ENCODE measurements around the gene FNDC3B.

Gene FNDC3B

DNA sequence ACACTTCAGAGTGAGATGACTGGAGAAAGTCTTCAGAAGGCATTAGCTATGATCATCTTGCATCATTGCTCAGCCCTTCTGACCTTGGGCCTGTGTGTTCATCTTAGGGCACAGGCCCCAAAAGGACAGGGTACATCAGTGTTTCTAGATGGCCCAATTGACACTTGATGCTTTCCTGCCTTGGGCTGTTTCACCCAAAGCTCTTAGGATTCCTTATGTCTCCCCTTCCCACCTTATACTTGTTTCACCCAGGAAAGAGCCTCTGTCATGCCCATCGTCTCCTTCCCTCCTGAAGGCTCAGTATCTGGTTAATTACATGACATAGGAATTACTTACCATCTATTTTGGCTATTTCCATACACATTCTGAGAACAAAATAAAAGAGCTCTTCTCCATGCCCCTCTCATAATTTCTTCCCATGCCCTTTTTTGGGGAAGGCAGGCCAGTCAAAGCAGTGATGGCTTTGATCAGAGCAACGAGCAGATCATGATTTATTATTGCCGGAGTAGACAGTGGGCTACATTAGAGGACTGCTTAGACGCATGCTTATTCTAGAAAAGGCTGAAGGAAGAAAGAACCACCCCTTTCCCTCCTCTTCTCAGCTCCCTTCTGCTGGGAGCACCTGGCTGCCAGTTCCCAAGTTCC, 335.9 kb downstream of the FNDC3B start:
- no peak for DNase-seq

DNA sequence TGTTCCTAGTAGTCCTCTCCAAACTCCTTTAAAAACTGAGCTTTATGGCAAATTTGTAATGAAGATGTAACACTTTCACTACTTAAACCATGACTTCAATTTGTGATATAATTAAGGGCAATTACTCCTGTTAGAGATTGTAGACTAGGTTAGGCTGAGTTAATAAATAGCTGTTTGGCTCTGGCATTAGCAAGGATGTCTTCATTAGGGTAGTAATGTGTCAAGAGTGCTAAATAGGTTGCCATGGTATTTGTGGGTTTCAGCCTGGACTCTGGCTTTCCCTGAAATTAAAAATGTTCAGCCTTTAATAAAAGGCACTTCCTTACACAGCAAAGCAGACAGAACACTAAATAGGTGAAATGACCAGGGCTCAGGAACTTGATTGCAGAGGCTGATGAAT, 337.0 kb downstream of the FNDC3B start:
- DNase-seq = no peak

DNA sequence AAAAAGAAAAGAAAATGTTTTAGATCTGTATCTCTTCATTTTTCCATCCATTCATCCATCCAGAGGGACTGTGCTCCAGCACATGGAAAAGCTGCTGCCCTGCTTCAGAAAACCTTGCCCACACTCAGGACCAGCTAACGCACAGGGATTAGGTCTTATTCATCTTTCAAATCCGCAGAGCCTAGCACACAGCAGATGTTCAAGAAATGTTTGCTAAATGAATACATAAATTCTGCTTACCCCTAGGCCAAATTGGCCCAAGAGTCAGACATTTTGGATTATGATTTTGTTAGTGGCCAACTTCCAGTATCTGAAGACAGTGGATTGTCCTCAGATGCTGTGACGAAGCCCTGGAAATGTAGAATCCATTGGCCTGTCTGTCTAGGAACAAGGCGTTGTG, 337.5 kb downstream of the FNDC3B start:
- no peak for DNase-seq

DNA sequence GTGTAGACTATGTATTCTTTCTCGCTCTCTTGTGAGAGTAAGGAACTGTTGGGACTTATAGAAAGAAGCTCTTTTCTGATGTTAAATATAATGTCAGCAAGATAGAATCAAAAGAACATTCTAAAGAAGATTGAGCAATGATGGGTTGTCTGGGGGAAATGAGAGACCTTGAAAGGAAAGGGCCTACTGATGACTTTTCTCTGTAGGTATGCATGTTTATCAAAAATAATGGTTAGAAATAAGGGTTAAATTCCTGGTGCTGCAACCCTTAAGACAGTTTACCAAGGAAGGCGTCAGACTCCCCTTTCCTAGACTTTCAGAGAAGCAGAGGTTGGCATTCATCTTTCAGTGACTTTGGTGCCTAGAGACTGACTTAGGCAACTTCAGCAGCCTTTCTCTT, 339.1 kb downstream of the FNDC3B start:
- no peak for DNase-seq

DNA sequence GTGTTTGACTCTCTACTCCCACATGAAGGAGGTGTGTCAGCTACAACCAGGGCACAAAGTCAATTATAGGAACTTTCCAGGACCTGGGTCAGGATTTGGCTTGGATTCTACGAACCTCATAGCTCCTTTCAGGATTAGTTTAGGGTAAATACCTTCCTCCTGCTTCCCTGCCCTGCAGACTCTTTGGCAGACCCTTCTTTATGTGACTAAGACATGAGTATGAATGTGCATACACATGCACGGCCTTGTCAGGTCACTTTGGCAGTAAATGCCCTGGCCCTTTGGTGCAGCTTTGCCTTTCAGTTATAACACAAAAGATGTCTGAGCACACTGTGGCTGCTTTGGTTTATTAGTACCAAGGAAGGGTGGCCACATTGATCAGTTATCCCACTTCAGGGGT, 340.0 kb downstream of the FNDC3B start:
- DNase-seq = no peak

DNA sequence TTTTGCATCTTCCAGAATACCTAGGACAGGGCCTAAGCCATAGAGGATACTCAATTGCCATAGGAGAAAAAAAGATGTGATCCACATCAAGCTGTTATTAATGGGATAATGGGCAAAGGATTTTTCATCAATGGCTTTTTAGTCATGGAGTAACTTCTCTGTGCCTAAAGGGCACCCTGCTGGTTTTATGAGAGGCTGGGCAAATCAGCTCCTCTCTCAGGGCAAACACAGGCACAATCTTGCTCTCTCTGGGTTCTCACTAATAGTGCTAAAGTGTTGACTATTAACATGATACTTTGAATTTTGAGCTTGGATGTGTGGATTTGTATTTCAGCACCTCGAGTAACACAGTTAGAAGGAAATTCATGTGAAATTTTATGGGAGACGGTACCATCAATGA, 341.3 kb downstream of the FNDC3B start:
- DNase-seq = no peak

DNA sequence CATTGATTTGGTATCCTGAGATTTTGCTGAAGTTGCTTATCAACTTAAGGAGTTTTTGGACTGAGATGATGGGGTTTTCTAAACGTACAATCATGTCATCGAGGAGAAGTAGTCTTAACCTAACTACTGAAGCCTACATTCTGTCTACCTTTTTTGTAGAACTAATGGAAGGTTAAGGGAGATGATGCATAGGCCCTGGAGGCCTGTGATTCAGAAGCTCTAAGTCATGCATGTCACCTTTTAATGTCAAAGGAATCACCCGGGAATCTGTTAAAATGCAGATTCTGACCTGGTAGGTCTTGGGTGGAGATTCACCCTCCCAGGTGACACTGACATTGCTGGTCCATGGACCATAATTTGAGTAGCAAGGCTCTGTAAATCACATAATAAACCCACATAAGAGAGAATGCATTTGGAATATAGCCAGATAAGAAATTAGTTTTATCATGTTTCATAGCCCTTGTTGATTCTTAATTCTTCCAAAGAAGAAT, 344.0 kb downstream of the FNDC3B start:
- no peak for DNase-seq

- DNase-seq = no peak
Observed at GRCh38 chr3:172384836-172385235, 345.5 kb downstream of the FNDC3B start.

GRCh38 chr3:172387728-172388127, 348.4 kb downstream of the FNDC3B start:
- DNase-seq = no peak

- DNase-seq = no peak
Observed at GRCh38 chr3:172388412-172389078, 349.2 kb downstream of the FNDC3B start.

DNA sequence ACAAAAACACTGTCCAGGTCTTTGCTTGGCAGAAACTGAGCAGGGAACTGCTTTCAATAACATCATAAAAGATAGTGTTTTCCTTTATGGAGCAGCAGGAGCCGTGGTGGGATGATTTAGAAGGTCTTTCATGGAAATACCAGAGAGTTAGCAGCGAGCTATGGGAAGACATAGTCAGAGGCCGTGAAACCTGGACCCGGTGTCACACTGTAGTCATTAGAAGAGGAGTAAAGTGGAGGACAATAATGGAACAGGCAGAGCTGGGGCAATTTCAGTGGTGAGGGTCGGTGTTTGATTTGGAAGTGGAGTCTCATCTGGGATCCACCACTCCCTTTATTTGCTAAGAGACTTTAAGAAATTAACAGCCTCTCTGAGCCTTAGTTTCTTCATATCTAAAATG, 351.4 kb downstream of the FNDC3B start:
- no peak for DNase-seq

DNA sequence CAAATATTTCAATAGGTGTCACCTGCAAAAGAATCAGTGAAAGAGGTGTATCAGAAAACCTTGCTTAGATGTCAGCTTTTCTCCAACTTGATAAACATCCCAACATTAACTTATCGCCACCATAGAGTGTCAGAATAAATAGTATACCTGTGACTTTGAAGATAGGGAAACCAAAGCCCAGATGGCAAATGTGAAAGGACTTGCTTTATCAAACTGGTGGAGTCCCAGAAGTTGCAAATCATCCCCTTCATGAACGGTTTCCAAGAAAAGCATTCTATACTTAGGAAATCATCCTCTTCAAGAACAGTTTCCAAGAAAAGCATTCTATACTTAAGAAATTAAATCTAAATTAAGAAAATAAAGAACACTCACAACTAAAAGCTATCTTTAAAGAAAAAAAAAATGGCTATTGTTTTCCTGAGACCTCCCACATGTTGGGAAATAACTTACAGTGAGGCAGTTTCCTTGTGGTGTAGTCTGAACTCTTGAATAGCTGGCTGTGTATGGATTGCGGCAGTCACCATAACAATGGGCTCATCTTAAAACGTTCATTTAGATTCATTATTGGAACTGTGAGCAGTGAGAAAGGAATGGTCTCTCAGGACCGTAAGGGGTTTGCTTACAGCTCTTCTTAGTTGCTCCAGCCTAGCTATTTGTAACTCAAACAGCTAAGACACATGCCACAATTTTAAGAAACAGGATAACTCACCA, 352.4 kb downstream of the FNDC3B start:
- DNase-seq = peak in 1 of 2 donors; percentile 26

DNA sequence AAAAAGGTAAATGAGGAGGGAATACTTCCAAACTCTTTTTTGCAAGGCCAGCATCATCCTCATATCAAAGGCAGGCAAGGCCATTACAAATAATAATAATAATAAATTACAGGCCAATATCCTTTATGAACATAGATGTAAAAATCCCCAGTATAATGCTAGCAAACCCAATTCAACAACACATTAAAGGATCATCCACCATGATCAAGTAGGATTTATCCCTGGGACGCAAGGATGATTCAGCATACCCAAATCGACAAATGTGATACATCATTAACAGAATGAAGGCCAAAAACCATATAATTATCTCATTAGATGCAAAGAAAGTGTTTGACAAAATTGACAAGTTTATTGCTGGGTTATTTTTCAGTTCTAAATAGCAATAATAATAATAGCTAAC, 355.3 kb downstream of the FNDC3B start:
- DNase-seq = no peak

DNA sequence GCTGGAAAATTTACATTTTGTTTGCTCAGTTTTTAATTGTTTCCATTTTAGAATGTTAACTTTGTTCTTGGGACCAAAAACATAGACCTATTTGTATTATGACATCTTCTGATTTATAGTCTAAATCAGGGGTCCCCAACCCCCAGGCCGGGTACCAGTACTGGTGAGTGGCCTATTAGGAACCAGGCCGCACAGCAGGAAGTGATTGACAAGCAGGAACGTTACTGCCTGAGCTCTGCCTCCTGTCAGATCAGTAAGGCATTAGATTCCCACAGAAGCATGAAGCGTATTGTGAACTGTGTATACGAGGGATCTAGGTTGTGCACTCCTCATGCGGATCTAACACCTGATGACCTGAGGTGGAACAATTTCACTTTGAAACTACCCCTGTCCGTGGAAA, 357.0 kb downstream of the FNDC3B start:
- DNase-seq = no peak

GRCh38 chr3:172397716-172398405, 358.5 kb downstream of the FNDC3B start:
- no peak for DNase-seq

DNA sequence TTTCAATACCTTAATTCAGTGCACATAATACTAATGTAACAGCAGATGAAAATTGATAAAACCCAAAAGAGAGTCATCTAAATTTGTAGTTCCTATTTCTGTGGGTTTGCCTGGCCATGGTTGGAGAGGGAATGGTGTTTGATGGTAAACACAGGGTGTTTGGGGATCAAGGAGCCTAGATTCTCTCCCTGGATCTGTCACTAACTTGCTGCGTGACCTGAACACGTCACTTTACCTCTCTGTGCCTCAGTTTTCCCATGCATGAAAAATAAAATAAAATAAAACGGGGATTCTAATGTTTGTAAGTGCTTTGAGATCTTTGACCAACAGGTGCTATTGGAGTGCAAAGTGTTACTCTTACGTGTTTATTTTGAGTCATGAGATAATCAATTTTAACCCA, 359.1 kb downstream of the FNDC3B start:
- no peak for DNase-seq

DNA sequence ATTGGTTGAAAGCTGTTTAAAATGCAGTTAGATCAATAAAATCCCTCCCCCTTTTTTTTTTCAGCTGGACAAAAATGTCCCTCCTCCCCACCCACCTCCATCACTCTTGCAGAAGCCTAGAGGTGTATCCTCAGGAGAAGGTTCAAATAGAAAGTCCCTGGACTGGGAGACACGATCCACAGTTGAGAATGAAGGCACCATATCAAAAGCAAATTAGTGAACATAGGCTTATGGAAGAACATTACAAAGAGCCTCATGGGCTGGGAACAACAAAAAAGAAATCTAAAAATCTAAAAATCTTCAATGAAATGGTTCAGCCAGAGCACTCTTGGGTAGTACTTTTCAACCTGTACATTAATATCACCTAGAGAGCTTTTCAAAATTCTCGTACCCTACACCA, 362.7 kb downstream of the FNDC3B start:
- DNase-seq = no peak

- no peak for DNase-seq
Observed at GRCh38 chr3:172402892-172403643, 363.7 kb downstream of the FNDC3B start.

DNA sequence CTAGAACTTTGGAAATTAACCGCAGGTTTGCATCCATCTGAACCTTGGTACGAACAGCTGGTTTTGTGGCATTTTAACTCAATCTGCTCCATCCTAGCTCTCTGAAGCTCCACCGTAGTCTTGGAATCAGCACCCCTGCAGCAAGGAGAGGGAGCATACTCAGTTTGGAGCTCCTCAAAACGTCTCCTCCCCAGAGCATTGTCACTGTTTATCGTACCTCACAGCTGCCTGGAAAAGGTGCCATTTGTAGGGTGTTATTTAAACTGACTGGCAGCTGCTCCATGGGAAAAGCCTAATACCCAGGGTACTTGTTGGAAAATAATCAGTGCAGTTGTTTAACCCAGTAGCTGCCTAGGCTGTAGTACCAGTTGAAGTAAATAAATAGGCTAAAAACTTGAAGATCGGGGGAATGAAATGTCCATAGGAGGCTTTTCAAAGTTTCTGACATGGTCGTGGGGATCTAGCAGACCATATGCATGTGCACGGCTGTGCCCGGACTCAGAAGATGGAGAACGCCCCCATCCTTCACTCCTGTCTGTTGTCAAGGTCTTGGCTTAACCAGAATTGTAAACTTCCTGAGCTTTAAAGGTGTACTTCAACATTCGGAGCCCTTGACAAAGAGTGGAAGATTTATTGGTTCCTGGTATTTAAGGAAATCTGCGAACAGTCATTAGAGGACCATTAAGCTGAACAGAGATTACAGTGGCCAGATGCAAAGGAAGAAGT, 365.0 kb downstream of the FNDC3B start:
- DNase-seq = no peak

DNA sequence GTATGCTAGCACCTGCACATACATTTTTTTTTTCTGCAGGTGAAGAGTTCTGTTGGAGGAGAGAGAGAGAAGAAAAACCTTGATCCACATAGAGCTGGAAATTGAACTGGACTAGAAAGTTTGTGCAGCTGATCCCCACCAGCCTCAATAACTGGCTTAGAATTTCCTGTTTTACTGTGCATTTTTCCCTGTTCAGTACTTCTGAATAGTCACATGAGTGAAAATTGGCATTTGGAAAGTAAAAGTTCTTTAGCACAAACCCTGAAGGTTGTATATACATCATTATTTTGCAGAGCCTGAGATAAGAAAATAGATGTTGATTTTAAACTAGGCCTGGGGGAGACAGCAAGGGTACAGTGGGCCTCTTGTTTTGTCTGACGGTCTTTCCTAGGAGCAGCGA, 366.5 kb downstream of the FNDC3B start:
- DNase-seq = no peak

DNA sequence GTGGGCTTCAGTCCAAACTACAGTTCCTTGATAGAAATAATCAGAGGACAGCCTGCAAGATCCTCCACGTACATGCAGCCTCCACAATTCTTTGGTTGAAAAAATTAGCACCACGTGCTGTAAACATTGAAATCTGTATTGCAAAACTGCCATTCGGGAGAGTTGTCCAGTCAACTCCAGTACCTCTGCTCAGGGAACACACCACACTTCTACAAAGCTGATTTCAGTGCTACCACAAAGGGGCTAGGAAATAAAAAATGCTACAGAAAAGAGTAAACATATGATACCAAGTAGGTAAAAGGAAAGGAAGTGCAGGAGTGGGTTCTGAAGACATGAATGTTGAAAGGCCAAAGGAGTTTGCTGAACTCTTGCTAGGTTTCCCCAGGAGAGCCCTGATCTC, 368.5 kb downstream of the FNDC3B start:
- no peak for DNase-seq

All from inflammatory macrophage (primary cell).